H9 (cell line): ENCODE measurements around the gene FHIT. TPM values are rescaled to one million over a fixed set of nuclear protein-coding genes. Genes with fewer than 3 reads are reported as not detected.

Experiments used
- DNase-seq: peaks from one replicate; pipeline ENCODE4 v3.0.0-alpha.2; 2017
- H2AFZ ChIP-seq: one replicate; pipeline ENCODE4 v1.6.1; 2013; ENCODE audit warnings: mild to moderate bottlenecking, low read length, control low read depth, moderate library complexity
- H2AK5ac ChIP-seq: 2 replicates; pipeline ENCODE4 v1.6.1; 2013; ENCODE audit warnings: low read length, control low read depth, mixed read lengths; ENCODE audit not compliant: insufficient read length
- H2BK120ac ChIP-seq: one replicate; pipeline ENCODE4 v1.6.1; 2013; ENCODE audit warnings: low read depth, mild to moderate bottlenecking, low read length, control low read depth, inconsistent platforms; ENCODE audit not compliant: poor library complexity, severe bottlenecking
- H2BK12ac ChIP-seq: 2 replicates; pipeline ENCODE4 v1.6.1; 2013; ENCODE audit warnings: low read length, control low read depth, mixed read lengths, low read depth; ENCODE audit not compliant: insufficient read length
- H2BK15ac ChIP-seq: 2 replicates; pipeline ENCODE4 v1.6.1; 2013; ENCODE audit warnings: low read depth, low read length, control low read depth
- H2BK20ac ChIP-seq: one replicate; pipeline ENCODE4 v1.6.1; 2013; ENCODE audit warnings: low read depth, mild to moderate bottlenecking, low read length, control low read depth, inconsistent platforms; ENCODE audit not compliant: poor library complexity, severe bottlenecking
- H2BK5ac ChIP-seq: 2 replicates; pipeline ENCODE4 v1.6.1; 2013; ENCODE audit warnings: low read length, control low read depth, mixed read lengths; ENCODE audit not compliant: insufficient read length
- H3K14ac ChIP-seq: 2 replicates; pipeline ENCODE4 v1.6.1; 2013; ENCODE audit warnings: low read length, control low read depth; ENCODE audit not compliant: insufficient read depth
- H3K18ac ChIP-seq: 2 replicates; pipeline ENCODE4 v1.6.1; 2013; ENCODE audit warnings: low read depth, mild to moderate bottlenecking, mixed read lengths, low read length, control low read depth; ENCODE audit not compliant: insufficient read length
- H3K23ac ChIP-seq: 2 replicates; pipeline ENCODE4 v1.6.1; 2013; ENCODE audit warnings: low read length, control low read depth, mixed read lengths, low read depth; ENCODE audit not compliant: insufficient read length
- H3K23me2 ChIP-seq: 2 replicates; pipeline ENCODE4 v1.6.1; 2013; ENCODE audit warnings: low read depth, mild to moderate bottlenecking, mixed read lengths, low read length, control low read depth; ENCODE audit not compliant: insufficient read length, poor library complexity, severe bottlenecking
- H3K27ac ChIP-seq: 2 replicates; pipeline ENCODE4 v1.5.1; 2013; ENCODE audit warnings: low read length, control low read depth, mixed read lengths, low read depth; ENCODE audit not compliant: insufficient read length
- H3K27me3 ChIP-seq: 2 replicates; pipeline ENCODE4 v1.6.1; 2013; ENCODE audit warnings: low read length, control low read depth, inconsistent platforms; ENCODE audit not compliant: insufficient read depth
- H3K4ac ChIP-seq: 2 replicates; pipeline ENCODE4 v1.6.1; 2013; ENCODE audit warnings: low read depth, mild to moderate bottlenecking, control low read depth, inconsistent platforms, low read length, moderate library complexity
- H3K4me1 ChIP-seq: 2 replicates; pipeline ENCODE4 v1.6.1; 2013; ENCODE audit warnings: low read length, control low read depth, inconsistent platforms; ENCODE audit not compliant: insufficient read depth
- H3K4me2 ChIP-seq: 2 replicates; pipeline ENCODE4 v1.6.1; 2013; ENCODE audit warnings: low read length, control low read depth, mixed read lengths; ENCODE audit not compliant: insufficient read length, insufficient read depth
- H3K56ac ChIP-seq: 2 replicates; pipeline ENCODE4 v1.6.1; 2013; ENCODE audit warnings: low read depth, mild to moderate bottlenecking, mixed read lengths, low read length, control low read depth; ENCODE audit not compliant: insufficient read length
- H3K79me1 ChIP-seq: 2 replicates; pipeline ENCODE4 v1.6.1; 2013; ENCODE audit warnings: low read depth, mild to moderate bottlenecking, moderate library complexity, low read length, control low read depth, inconsistent platforms; ENCODE audit not compliant: insufficient read depth, poor library complexity, severe bottlenecking
- H3K79me2 ChIP-seq: 2 replicates; pipeline ENCODE4 v1.6.1; 2013; ENCODE audit warnings: low read length, control low read depth, inconsistent platforms; ENCODE audit not compliant: insufficient read depth
- H3K9ac ChIP-seq: 2 replicates; pipeline ENCODE4 v1.6.1; 2013; ENCODE audit warnings: low read length, control low read depth, mixed read lengths; ENCODE audit not compliant: insufficient read length; ENCODE audit errors: extremely low read depth
- H3K9me3 ChIP-seq: one replicate; pipeline ENCODE4 v1.6.1; 2013; ENCODE audit warnings: low read depth, low read length, inconsistent platforms; ENCODE audit not compliant: control insufficient read depth
- H3T11ph ChIP-seq: one replicate; pipeline ENCODE4 v1.6.1; 2013; ENCODE audit warnings: mild to moderate bottlenecking, low read length, control low read depth, inconsistent platforms
- H4K20me1 ChIP-seq: one replicate; pipeline ENCODE4 v1.6.1; 2013; ENCODE audit not compliant: control insufficient read depth, insufficient read length, insufficient read depth
- H4K5ac ChIP-seq: 2 replicates; pipeline ENCODE4 v1.6.1; 2013; ENCODE audit warnings: low read depth, mild to moderate bottlenecking, mixed read lengths, low read length, control low read depth; ENCODE audit not compliant: insufficient read length
- H4K8ac ChIP-seq: replicated peaks from 2 replicates; pipeline ENCODE4 v1.6.1; 2013; ENCODE audit warnings: low read length, control low read depth, mixed read lengths, low read depth; ENCODE audit not compliant: insufficient read length
- H4K91ac ChIP-seq: 2 replicates; pipeline ENCODE4 v1.6.1; 2013; ENCODE audit warnings: low read depth, mild to moderate bottlenecking, moderate library complexity, mixed read lengths, low read length, control low read depth; ENCODE audit not compliant: insufficient read length
- H3K27ac Mint-ChIP-seq, 3 experiments: 2 replicates in 2 of 3; 3 replicates in 1 of 3; pipeline ENCODE4 v1.8.0; 2020 to 2021; ENCODE audit warnings: mixed read lengths in 3 of 3, mild to moderate bottlenecking in 1 of 3, moderate library complexity in 1 of 3
- H3K27me3 Mint-ChIP-seq: 2 replicates; pipeline ENCODE4 v1.8.0; 2021; ENCODE audit warnings: low read depth, mild to moderate bottlenecking, moderate library complexity, mixed read lengths
- H3K36me3 Mint-ChIP-seq, 3 experiments: 2 replicates in 2 of 3; 3 replicates in 1 of 3; pipeline ENCODE4 v1.8.0; 2020 to 2021; ENCODE audit warnings: low read depth in 3 of 3, mixed read lengths in 3 of 3; ENCODE audit not compliant: insufficient read depth in 1 of 3
- H3K4me1 Mint-ChIP-seq, 2 experiments: 2 replicates each; pipeline ENCODE4 v1.8.0; 2020; ENCODE audit warnings: mixed read lengths in 2 of 2
- H3K4me3 Mint-ChIP-seq, 2 experiments: 2 replicates in 1 of 2; 3 replicates in 1 of 2; pipeline ENCODE4 v1.8.0; 2020 to 2021; ENCODE audit warnings: mild to moderate bottlenecking in 2 of 2, mixed read lengths in 2 of 2, moderate library complexity in 1 of 2
- H3K9me3 Mint-ChIP-seq, 2 experiments: 2 replicates in 1 of 2; 3 replicates in 1 of 2; pipeline ENCODE4 v1.8.0; 2020; ENCODE audit warnings: mild to moderate bottlenecking in 2 of 2, mixed read lengths in 2 of 2, moderate library complexity in 1 of 2
- WGBS: extraction: QIAGEN DNeasy Blood & Tissue Kit; methylation state at CpG from one replicate; pipeline ENCODE4 v1.1.7; 2013; ENCODE audit warnings: missing lambda C conversion rate, low lambda C conversion rate, mixed read lengths; ENCODE audit not compliant: insufficient read length; ENCODE audit errors: extremely low coverage; 5-methylcytosine and 5-hydroxymethylcytosine counted together
- total RNA-seq: library from RNA; stranded (reverse); gene quantifications from 2 replicates; pipeline ENCODE4 v1.2.1, GENCODE V29; 2021
- TF ChIP-seq, protein P1 (sequence below): fragments of 200-600 bp; sonication (generic); conservative IDR thresholded peaks from 3 replicates; pipeline ENCODE4 v1.8.0; 2021; ENCODE audit warnings: antibody characterized with exemption, mild to moderate bottlenecking

FHIT gene
- total RNA-seq, 1 experiment from 2014 or later = 3.0 TPM

DNA sequence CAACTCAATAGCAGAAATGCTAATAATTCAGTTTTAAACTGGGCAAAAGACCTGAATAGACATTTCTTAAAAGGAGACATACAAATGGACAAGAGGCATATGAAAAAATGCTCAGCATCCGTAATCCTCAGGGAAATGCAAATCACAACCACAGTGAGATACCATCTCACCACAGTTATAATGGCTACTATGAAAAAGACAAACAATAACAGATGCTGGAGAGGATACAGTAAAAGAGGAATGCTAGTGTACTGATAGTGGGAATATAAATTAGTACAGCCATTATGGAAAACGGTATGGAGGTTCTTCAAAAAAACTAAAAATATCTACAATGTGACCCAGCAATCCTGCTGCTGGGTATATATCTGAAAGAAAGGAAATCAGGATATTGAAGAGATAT lies 367.2 kb downstream of the FHIT start:
- Histone ChIP-seq H3K14ac (no peak overlapping the region), H3K4me1 (no peaks in the 10 kb centered on the region), H4K20me1 (no peaks in the 10 kb centered on the region), H4K91ac (no peak overlapping the region), H3K27me3 (no peaks in the 10 kb centered on the region), H3K79me2 (no peaks in the 10 kb centered on the region), H2AFZ (no peak overlapping the region), H3T11ph (no peak overlapping the region), H2BK12ac (no peak overlapping the region), H2AK5ac (no peak overlapping the region), H2BK20ac (no peak overlapping the region), H3K23ac (no peak overlapping the region), H2BK15ac (no peak overlapping the region), H2BK120ac (no peak overlapping the region), H3K9me3 (no peaks in the 10 kb centered on the region), H4K5ac (no peak overlapping the region), H3K9ac (no peak overlapping the region), H3K27ac (no peak overlapping the region), H3K79me1 (no peaks in the 10 kb centered on the region), H3K23me2 (no peaks in the 10 kb centered on the region), H3K18ac (no peak overlapping the region), H2BK5ac (no peak overlapping the region), H4K8ac (no peak overlapping the region), H3K4me2 (no peak overlapping the region), H3K4ac (no peak overlapping the region), H3K56ac (no peak overlapping the region)
- H3K27me3 Mint-ChIP-seq = no peaks in the 10 kb centered on the region
- peaks cover 13 to 23% of the 10 kb centered on the region in 2 experiments for H3K4me1 Mint-ChIP-seq
- peaks cover 17 to 54% (median 24%) of the 10 kb centered on the region in 3 experiments for H3K36me3 Mint-ChIP-seq
- DNase-seq = no peak
- no peak overlapping the region for H3K27ac Mint-ChIP-seq
- H3K4me3 Mint-ChIP-seq = no peak overlapping the region
- TF ChIP-seq, protein P1, sequence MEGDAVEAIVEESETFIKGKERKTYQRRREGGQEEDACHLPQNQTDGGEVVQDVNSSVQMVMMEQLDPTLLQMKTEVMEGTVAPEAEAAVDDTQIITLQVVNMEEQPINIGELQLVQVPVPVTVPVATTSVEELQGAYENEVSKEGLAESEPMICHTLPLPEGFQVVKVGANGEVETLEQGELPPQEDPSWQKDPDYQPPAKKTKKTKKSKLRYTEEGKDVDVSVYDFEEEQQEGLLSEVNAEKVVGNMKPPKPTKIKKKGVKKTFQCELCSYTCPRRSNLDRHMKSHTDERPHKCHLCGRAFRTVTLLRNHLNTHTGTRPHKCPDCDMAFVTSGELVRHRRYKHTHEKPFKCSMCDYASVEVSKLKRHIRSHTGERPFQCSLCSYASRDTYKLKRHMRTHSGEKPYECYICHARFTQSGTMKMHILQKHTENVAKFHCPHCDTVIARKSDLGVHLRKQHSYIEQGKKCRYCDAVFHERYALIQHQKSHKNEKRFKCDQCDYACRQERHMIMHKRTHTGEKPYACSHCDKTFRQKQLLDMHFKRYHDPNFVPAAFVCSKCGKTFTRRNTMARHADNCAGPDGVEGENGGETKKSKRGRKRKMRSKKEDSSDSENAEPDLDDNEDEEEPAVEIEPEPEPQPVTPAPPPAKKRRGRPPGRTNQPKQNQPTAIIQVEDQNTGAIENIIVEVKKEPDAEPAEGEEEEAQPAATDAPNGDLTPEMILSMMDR = no peak
- no CpG with 5 or more reads among the region's 2 CpGs for WGBS
- H3K9me3 Mint-ChIP-seq = peaks cover 33 to 34% of the 10 kb centered on the region in 2 experiments; a peak in 4 of 5 replicates
